Natural killer cell (primary cell): ENCODE measurements around the gene PRR5. TPM values are rescaled to one million over a fixed set of nuclear protein-coding genes. Genes with fewer than 3 reads are reported as not detected.

Experiments used
- ATAC-seq, 3 donors: fragments of 150-1000 bp in 2 of 3; fragments of 200-7000 bp in 1 of 3; cut with Tn5 transposase; 1 replicate in 1 of 3; 2 replicates in 2 of 3; pipeline ENCODE4 v1.10.0; 2021; ENCODE audit warnings: mild to moderate bottlenecking in 2 of 3, moderate library complexity in 2 of 3
- DNase-seq, 2 donors: peaks; one replicate each; pipeline versions ENCODE4 v3.0.0 to v3.0.0-alpha.2; 2013 to 2021; ENCODE audit warnings: mixed read lengths in 1 of 2
- H3K27ac ChIP-seq: one replicate; pipeline ENCODE4 v1.5.1; 2013; ENCODE audit warnings: mild to moderate bottlenecking, low read length
- H3K27me3 ChIP-seq: one replicate; pipeline ENCODE4 v1.6.1; 2013; ENCODE audit warnings: low read length; ENCODE audit not compliant: control insufficient read depth, insufficient read depth
- H3K36me3 ChIP-seq: one replicate; pipeline ENCODE4 v1.6.1; 2013; ENCODE audit warnings: low read length; ENCODE audit not compliant: control insufficient read depth, insufficient read depth
- H3K4me1 ChIP-seq: one replicate; pipeline ENCODE4 v1.6.1; 2013; ENCODE audit warnings: low read length; ENCODE audit not compliant: control insufficient read depth, insufficient read depth
- H3K4me3 ChIP-seq: one replicate; pipeline ENCODE4 v1.5.1; 2013; ENCODE audit warnings: low read length
- H3K9me3 ChIP-seq: one replicate; pipeline ENCODE4 v1.6.1; 2013; ENCODE audit warnings: low read length; ENCODE audit not compliant: control insufficient read depth, insufficient read depth
- H3K27ac Mint-ChIP-seq, 2 donors: one replicate each; pipeline ENCODE4 v1.8.0; 2022; ENCODE audit warnings: mild to moderate bottlenecking in 2 of 2, mixed read lengths in 2 of 2, moderate library complexity in 1 of 2
- H3K27me3 Mint-ChIP-seq, 2 donors: one replicate each; pipeline ENCODE4 v1.8.0; 2022; ENCODE audit warnings: low read depth in 2 of 2, mixed read lengths in 2 of 2
- H3K36me3 Mint-ChIP-seq: one replicate; pipeline ENCODE4 v1.8.0; 2022; ENCODE audit warnings: mixed read lengths
- H3K4me1 Mint-ChIP-seq, 2 donors: one replicate each; pipeline ENCODE4 v1.8.0; 2022; ENCODE audit warnings: mixed read lengths in 2 of 2
- H3K4me3 Mint-ChIP-seq: one replicate; pipeline ENCODE4 v1.8.0; 2022; ENCODE audit warnings: mild to moderate bottlenecking, moderate library complexity, mixed read lengths
- H3K9me3 Mint-ChIP-seq, 2 donors: one replicate each; pipeline ENCODE4 v1.8.0; 2022; ENCODE audit warnings: mixed read lengths in 2 of 2
- WGBS: methylation state at CpG from one replicate; pipeline ENCODE4 v1.1.7; 2013; ENCODE audit warnings: missing lambda C conversion rate; ENCODE audit not compliant: insufficient coverage; 5-methylcytosine and 5-hydroxymethylcytosine counted together
- intact Hi-C: fragments of 100-400 bp; cut with micrococcal nuclease; formaldehyde crosslinking; loops from one replicate; pipeline ENCODE4 v1.14.2; 2022
- total RNA-seq, 4 donors: library from RNA; stranded (reverse); fragments of 120-200 nt in 1 of 4; gene quantifications; one replicate each; pipeline versions ENCODE4 v1.2.3 to v1.2.4, GENCODE V29; 2013 to 2022
- TF ChIP-seq, protein P1 (sequence below): fragments of 200-600 bp; IDR thresholded peaks from one replicate; pipeline ENCODE4 v1.8.0; 2022; ENCODE audit warnings: antibody characterized with exemption

PRR5 gene
- total RNA-seq, 3 donors from 2014 or later (not counting 1 experiment from before 2014, with no cell fraction given): 92.6 to 133 (median 93.4) TPM

DNA sequence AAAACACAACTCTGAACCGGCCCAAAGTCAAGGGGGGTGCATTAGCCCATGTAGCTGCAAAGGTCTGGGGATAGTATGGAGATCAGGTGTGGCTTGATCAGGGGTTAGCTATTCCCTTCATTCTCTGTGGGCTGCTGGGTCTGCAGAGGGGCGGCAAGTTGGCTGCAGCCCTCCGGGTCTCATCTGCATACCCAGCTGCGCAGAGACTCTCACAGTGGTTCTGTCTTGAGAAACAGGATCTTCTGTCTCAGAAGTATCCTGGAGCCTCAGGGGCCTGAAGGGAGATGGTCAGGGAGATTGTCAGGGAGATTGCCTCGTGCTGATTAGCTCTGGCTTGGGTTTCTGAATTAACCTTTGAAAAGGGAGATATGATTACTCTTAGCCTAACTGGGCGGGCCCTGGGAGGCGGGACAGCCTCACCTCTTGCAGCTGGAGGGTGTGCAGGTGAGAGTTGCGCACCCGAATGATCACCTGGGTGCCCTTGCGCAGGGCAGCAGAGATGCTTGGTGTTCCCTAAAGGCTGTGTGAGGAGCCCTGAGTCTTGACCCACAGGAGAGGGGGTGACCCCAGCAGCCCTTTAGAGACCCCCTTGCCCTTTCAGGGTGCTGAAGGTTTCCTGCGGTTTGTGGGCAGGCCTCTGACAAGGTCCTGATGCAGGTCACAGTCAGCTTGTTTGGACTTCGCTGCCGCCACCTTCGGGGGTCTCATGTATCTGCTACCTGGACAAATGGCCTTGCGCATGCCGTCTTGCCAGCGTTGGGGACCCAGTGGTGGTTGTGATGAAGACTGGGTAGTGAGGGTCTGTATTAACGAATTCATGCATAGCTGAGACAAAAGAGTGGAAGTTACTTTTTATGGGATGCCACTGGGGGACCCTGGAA is 57.7 kb downstream of the PRR5 start:
- H3K4me3 ChIP-seq: no peak overlapping the region
- 90% methylated on average over 18 of the region's 18 CpGs for WGBS
- no peaks in the 10 kb centered on the region for H3K36me3 ChIP-seq
- H3K27me3 Mint-ChIP-seq: no peaks in the 10 kb centered on the region
- H3K4me1 Mint-ChIP-seq: peaks cover 0 to 2% of the 10 kb centered on the region in 2 donors
- H3K4me1 ChIP-seq: no peaks in the 10 kb centered on the region
- intact Hi-C loops: no loop called here
- ATAC-seq (no peak), DNase-seq (no peak)
- H3K27ac ChIP-seq: no peak overlapping the region
- TF ChIP-seq, protein P1, sequence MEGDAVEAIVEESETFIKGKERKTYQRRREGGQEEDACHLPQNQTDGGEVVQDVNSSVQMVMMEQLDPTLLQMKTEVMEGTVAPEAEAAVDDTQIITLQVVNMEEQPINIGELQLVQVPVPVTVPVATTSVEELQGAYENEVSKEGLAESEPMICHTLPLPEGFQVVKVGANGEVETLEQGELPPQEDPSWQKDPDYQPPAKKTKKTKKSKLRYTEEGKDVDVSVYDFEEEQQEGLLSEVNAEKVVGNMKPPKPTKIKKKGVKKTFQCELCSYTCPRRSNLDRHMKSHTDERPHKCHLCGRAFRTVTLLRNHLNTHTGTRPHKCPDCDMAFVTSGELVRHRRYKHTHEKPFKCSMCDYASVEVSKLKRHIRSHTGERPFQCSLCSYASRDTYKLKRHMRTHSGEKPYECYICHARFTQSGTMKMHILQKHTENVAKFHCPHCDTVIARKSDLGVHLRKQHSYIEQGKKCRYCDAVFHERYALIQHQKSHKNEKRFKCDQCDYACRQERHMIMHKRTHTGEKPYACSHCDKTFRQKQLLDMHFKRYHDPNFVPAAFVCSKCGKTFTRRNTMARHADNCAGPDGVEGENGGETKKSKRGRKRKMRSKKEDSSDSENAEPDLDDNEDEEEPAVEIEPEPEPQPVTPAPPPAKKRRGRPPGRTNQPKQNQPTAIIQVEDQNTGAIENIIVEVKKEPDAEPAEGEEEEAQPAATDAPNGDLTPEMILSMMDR: no peak
- no peak overlapping the region for H3K27ac Mint-ChIP-seq
- H3K9me3 Mint-ChIP-seq: no peaks in the 10 kb centered on the region
- no peak overlapping the region for H3K4me3 Mint-ChIP-seq
- H3K9me3 ChIP-seq: no peaks in the 10 kb centered on the region
- H3K36me3 Mint-ChIP-seq: no peaks in the 10 kb centered on the region
- H3K27me3 ChIP-seq: peaks cover 1% of the 10 kb centered on the region

GRCh38 chr22:44760476-44760875 is 58.5 kb downstream of the PRR5 start:
- H3K27me3 Mint-ChIP-seq: no peaks in the 10 kb centered on the region
- no peak for DNase-seq
- peaks cover 0 to 4% of the 10 kb centered on the region in 2 donors for H3K4me1 Mint-ChIP-seq
- H3K27me3 ChIP-seq: no peaks in the 10 kb centered on the region
- no peak overlapping the region for H3K4me3 Mint-ChIP-seq
- H3K4me1 ChIP-seq: no peaks in the 10 kb centered on the region
- 73% methylated on average over 4 of the region's 5 CpGs for WGBS
- H3K36me3 ChIP-seq: no peaks in the 10 kb centered on the region
- H3K27ac Mint-ChIP-seq: no peak overlapping the region
- H3K9me3 Mint-ChIP-seq: no peaks in the 10 kb centered on the region
- no peaks in the 10 kb centered on the region for H3K9me3 ChIP-seq
- TF ChIP-seq, protein P1: no peak
- no peaks in the 10 kb centered on the region for H3K36me3 Mint-ChIP-seq
- no peak overlapping the region for H3K27ac ChIP-seq
- ATAC-seq: no peak
- intact Hi-C loops: no loop called here
- H3K4me3 ChIP-seq: no peak overlapping the region

GRCh38 chr22:44761025-44761424 is 59.0 kb downstream of the PRR5 start:
- no peaks in the 10 kb centered on the region for H3K9me3 Mint-ChIP-seq
- no peak overlapping the region for H3K4me3 Mint-ChIP-seq
- no peaks in the 10 kb centered on the region for H3K36me3 Mint-ChIP-seq
- Histone ChIP-seq H3K27ac (no peak overlapping the region), H3K4me3 (no peak overlapping the region), H3K36me3 (no peaks in the 10 kb centered on the region), H3K4me1 (no peaks in the 10 kb centered on the region), H3K9me3 (no peaks in the 10 kb centered on the region), H3K27me3 (no peaks in the 10 kb centered on the region)
- 79% methylated on average over 8 of the region's 10 CpGs for WGBS
- DNase-seq: no peak
- H3K4me1 Mint-ChIP-seq: peaks cover 0 to 4% of the 10 kb centered on the region in 2 donors
- TF ChIP-seq, protein P1: no peak
- ATAC-seq: no peak
- no peaks in the 10 kb centered on the region for H3K27me3 Mint-ChIP-seq
- H3K27ac Mint-ChIP-seq: no peak overlapping the region
- intact Hi-C loops: no loop called here
